Embryonic facial prominence (tissue), 1 donor: Measurements from ENCODE around the gene ARID5B.
"Not testable (repeated sequence)": the region's sequence is repeated elsewhere in the genome, so short reads cannot be mapped to it uniquely, and the experiment has no call there.

Experiments
- DNase-seq: peaks from one replicate; pipeline ENCODE4 v3.0.0-alpha.2; 2016; ENCODE audit errors: extremely low spot score

ARID5B gene

DNA sequence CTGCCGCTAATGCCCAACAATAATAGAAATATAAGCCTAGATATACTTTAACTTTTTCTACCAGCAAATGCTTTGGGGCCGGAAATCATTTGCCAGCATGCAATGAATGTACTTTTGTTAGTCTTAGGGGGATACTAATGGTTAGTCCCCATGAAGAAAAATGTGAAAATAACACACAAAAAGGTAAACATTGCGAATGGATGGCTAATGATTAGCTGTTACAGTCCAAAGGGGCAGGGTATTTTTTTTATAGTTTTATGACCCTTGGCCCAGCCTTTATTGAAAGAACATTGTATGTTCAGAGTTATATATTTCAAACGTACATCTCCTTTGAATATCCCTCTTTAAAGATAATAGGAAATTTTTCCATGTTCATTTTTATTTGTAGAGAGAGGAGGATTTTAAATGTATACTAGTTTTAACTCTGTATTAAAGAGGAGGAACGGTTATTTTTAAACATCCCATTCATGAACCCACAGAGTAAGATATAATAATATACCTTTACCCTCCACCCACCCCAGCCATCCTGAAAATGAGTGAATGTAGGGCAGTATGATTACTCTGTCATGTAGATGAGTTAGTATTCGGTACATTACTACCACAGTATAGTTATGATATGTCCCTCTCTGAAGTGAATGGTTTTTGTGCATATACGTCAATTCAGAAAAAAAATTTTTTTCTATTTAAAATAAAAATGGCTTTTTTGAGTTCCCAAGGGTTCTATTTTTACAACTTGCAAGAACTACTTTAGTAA lies 63.6 kb downstream of the ARID5B start:
- DNase-seq, result no peak

DNA sequence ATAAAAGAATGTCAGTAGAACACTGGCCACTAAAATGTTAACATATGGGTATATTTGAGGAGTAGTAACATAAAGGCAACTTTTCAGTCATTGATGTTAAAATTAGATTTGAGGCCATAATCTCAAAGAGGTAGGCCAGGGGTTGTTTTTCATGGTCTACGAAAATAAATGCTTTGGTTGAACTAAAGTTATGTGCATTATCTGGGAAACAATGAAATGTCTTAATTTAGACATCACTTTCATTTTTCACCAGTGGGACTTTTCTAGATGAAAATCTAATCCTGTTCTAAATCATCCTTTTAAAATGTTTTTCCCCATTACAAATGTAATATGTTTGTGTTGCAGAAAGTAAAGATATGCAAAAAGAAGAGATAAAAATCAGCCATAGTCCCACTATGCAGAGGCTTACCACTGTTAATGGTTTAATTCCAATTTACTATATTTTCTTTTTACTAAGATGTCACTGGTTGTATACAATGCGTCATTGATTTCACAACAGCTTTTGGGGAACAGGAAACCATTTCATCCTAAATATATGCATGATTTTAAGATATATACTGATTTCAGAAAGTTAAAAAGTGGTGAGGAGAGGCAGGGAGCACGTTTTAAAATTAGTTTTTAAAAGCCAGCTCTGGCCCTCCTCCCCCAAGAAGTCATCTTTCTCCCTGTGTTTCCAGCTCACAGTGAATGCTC lies 64.3 kb downstream of the ARID5B start:
- DNase-seq, result no peak

DNA sequence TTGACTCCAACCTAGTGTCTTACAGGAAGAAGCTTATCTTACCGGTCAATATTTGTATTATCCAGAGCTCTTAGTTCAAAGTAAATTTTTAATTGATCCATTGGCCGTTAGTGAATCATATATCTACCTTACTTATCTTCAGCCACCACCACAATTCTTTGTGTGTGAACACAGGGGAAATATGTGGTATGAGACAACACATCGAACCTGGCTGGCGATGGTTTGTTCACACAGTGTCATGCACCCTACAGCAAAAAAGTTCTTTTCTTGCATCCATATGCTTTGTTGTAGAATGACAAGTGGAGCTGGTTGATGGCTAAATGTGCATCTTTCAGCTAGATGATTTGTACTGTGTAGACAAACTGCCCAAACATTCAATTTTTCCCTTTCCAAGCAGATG lies 65.8 kb downstream of the ARID5B start:
- DNase-seq, result no peak

DNA sequence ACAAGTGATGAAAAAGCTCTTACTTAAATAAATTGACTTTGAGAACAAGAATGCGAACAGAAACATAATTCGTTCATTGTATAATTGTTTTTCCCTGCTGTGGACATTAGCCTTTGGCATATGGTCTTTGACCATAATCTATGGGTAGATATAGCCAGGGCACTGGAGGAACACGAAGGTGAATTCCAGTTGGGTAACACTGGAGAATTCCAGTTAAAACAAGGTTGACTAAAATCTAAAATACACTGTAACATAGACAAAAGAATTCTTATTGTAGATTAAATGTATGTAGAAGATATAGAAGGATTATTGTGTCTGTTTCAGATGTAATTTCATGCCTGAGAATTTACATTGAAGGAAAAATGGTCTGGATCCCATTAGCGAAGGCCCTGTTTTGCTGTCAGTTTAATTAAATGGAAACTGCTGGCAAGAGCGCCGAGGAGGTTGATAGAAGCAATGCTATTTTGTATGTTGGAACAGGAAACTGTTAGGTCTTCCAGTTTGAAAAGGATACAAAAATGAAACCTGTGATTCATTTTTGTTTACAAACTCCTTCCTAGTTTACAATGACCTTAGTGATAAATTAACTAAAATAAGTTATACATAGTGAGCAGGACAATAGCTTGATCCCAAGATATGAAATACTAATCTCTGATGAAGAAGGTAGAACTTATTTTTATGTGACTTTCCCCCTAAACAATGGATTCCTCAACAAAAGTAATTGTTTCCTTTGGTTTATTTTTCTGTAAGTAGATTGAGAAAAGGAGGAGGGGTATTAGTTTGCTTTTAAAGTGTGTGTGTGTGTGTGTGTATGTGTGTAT lies 68.9 kb downstream of the ARID5B start:
- no peak for DNase-seq

DNA sequence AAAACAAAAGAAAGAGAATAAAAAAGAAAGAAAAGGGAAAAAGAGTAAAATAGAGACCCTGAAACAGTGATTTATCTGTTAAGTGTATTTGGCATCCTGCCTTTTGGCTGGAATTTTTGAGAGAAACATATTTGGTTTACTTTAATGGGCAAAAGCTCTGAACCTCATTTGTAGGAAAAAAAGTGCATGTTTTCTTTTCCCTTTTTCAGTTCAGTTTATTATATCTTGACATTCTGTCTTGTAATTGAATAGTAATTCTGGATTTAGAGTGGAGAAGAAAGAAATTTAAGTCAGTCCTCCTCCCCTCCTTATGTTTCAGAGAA lies 69.5 kb downstream of the ARID5B start:
- no peak for DNase-seq

DNA sequence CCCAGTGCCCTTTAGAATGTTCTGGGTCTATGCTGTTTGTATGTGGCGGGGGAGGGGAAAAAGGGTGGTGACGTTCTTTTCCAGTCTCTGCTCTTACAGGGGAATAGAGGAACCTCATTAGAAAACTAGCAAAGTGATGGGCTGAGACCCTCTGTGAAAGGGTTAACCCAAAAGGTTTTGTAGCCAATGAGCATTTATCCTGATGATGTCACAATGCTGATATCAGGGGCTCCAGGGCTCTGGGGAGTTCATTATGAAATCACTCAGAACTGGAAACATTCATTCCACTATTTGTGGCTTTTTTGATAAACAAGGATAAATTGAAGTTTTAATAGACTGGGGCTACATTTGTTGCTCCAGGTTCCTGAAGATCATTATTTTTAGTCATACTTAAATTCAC lies 71.7 kb downstream of the ARID5B start:
- DNase-seq, result no peak

DNA sequence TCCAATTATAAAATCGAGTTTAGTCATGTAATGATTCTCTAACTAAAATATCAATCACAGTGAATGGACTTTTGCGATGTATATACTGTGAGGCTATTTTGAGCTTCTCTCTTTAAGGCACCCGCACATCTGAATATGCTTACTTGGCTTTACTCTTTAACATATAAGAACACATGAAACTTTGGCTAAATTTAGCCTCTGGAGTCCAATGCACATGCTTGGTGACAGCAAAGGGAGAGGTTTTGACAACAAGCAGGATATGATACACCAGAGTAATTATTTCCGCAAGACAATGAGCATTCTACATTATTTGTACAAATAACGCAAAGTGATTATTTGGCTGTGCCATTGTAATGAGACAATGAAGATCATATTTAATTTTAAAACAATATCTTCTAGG lies 72.4 kb downstream of the ARID5B start:
- DNase-seq, result no peak

DNA sequence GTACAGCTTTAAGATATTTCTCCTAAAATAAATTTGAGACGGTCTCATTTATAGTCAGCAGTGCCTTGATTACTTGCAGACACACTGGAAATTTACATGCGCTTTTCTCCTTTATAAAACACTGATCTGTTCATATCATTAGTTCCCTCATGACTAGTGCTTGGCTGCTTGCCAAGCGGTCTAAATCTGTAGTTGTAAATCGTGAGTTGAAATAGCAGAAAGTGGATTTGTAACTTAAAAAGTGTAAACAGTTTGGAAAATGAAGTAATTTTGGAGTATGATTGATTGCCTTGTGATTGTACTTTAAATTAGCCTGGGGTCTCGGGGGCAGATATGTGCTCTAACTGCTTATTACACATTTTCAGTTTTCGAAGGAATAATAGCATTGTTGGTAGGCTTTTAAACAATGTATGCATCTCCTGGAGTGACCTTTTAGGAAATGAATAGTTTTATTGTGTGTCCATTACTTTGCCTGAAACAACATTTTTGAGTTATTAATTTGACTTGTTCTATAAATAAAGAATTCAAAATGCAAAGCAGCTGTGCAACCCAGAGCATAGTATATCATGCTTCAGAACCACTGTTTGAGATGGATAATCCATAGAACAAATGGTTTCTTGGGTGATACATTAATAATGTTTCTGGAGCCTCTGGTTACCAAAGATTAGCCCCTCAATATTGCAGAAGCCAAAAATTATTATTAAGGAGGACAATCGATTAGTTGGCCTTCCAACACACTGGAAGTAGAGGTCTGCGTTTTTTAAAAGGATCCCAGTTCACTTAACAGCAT lies 73.3 kb downstream of the ARID5B start:
- DNase-seq, result peak; percentile 65

DNA sequence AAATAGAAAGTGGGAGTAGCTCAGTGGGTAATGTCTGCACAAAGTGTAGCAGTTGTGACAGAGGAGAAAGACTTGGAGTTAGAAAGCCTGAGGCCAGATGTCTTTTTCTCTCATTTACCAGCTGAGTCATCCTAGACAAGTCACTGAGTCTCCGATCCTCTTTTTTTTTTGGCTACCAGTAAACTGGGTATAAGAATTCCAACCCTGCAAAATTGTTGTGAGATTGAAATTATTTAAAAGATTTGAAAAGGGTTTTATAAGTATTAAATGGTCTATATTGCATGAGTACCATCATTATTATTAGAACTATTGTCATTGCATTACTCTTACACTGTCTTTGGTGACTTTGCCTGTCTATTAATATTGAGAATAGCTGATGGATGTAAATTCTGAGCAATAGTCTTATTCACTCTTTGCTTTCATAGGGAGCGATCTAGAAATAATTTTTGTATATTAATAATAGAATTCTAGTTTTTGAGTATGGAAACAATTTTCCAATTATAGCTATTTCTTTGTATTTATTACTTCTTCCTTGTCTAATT lies 74.0 kb downstream of the ARID5B start:
- DNase-seq, result no peak

DNA sequence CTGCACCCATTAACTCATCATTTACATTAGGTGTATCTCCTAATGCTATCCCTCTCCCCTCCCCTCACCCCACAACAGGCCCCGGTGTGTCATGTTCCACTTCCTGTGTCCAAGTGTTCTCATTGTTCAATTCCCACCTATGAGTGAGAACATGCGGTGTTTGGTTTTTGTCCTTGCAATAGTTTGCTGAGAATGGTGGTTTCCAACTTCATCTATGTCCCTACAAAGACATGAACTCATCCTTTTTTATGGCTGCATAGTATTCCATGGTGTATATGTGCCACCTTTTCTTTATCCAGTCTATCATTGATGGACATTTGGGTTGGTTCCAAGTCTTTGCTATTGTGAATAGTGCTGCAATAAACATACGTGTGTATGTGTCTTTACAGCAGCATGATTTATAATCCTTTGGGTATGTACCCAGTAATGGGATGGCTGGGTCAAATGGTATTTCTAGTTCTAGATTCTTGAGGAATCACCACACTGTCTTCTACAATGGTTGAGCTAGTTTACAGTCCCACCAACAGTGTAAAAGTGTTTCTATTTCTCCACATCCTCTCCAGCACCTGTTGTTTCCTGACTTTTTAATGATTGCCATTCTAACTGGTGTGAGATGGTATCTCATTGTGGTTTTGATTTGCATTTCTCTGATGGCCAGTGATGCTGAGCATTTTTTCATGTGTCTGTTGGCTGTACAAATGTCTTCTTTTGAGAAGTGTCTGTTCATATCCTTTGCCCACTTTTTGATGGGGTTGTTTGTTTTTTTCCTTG lies 75.6 kb downstream of the ARID5B start:
- DNase-seq, result not testable (repeated sequence)

DNA sequence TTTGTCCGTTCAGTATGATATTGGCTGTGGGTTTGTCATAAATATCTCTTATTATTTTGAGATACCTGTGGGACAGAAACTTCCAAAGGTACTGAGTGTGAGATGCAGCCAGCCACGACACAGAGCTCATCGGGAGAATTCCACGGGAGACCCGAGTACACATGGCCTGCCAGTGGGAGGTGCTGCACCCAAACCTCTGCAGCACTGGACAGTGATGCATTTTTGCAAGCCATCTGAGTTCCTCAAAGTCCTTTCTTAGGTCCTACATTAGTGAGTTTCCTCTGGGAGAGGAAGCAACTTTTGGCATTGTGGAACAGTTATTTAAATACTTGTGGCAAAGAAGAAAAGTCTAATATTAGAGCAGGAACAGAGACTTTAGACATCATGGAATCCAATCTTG lies 77.5 kb downstream of the ARID5B start:
- no peak for DNase-seq

DNA sequence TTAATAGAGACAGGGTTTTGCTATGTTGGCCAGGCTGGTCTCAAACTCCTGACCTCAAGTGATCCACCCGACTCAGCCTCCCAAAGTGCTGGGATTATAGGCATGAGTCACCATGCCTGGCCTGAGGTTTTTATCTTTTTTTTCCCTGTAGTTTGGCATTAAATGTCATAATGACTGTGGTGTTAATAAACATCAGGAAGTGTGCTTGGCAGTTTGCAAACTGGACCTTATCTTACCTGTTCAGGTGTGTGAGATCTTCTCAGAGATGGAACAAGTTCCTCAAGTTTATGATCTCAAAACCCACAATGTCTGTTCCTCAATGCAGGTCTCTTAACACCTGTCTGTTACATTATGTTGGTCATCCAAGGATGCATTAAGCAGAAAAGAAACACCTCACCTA lies 80.0 kb downstream of the ARID5B start:
- DNase-seq, result no peak

DNA sequence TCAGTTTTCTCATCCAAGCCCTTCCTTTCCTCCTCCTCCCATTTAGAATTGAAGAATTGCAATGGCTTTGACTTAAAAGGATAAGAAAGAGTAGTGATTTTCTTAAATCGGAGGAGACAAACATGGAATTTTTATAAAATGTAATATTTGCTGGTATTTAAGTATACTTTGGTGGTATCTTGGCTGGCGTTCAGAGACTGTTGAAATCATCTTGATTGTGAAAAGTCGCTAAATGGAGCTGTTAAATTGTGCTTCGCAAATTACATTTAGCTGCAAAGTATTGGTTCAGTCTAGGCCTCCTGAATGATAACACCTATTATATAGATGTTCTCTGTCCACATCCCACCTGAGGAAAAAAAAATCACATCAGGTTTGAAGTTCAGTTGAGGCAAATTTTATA lies 81.8 kb downstream of the ARID5B start:
- no peak for DNase-seq

DNA sequence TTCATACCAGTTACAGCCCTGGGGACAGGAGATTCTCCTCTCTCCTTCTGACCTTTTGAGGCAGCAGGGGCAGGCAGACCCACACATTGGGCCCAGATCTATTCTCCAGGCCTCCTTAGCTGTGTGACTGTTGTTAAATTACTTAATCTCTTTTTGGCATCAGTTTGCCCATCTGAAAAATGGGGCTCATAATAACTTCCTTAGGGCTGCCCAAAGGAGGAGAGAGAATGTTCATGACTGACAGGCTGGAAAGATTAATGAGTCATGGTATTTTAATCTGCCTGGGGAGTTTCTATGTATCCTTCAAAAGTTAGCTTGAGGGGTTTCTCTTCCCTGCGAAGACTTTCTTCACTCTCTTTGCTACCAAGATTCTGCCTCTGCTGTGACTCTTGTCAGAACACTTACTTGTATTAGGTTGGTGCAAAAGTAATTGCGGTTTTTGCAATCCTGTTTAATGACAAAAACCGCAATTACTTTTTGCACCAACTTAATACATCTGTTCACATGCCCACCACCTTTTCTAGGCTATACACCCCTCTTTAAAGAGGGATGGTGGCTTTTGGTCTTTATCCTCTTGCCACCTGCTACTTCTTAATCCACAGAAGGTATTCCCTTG lies 83.4 kb downstream of the ARID5B start:
- no peak for DNase-seq

DNA sequence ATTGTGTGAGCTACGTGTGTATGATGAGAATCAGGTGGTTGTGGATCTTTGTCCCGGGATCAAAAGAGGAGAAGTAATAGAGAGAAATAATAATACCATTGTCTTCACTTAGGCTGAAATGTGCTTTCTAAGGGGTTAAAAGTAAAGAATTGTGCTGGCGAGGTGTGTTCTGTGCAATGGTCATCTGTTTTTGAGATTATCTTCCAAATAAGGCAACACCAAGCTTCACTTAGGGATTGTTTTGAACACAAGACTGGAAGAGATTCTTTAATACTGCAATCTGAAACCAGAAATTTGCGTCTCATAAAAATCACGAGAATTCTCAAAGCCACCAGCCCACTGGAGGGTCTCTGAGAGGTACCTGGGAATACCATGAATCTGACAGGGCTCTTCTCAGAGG lies 84.2 kb downstream of the ARID5B start:
- no peak for DNase-seq

DNA sequence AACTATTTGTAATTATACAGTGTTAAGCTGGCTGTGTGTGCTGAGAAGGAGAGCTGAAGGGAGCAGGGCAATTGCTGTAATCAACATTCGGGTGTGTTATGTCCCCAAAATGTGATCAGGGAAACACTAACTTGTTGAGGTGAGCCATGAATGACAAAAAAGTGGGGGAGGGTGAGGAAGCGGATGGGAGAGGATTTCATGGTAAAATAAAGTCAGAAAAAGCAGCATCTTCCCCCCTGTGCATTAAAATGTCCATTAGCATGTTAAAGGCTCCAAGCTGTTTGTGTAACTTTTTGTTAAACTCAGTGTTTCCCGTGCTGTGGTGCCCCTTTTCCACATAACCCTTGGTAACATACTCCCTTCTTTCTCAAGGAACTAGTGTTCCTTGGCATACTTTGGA lies 84.9 kb downstream of the ARID5B start:
- DNase-seq, result no peak

DNA sequence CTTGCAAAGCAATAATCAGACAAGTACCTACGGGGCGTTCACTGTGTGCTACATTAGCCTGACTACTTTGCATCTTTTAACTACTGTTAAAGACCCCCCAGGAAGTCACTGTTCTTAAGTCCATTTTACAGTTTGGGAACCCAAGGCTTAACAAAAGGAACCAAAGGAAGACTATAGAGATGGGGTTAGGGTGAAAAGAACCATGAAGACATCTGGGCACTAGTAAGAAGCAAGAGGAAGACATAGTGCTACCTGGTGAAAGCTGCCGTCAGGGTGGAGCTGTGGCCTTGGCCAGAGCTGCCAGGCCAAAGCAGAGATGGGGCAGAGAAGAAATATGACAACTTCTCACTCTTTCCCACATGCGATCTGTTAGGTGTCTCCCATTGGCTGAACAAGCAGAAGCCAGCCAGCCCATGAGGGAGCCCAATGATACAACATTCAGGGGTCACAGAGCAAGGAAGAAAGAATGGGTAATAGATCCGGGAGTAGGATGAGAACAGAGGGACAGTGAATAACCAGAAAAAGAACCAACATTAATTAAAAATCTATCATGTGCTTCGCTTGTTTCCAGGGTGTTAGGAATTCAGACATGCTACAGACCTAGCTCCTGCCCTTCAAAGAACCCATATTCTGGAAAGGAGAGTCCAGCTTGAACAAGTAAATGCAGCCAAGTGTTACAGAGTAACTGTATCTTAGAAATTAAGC lies 85.4 kb downstream of the ARID5B start:
- DNase-seq, result no peak

DNA sequence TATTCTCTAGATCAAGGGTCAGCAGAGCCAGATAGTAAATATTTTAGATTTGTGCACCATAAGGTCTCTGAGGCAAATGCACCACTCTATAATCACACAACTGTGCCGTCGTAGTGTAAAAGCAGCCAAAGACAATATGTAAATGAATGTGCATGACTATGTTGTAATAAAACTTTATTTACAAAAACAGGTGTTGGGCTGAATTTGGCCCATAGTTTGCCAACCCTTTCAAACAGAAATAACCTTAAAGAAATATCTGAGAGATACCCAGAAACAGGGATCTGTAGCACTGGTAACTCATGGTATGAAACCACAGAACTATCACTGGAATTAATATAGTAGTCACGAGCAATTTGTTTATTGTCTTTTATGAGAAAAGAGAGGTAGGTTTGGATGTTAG lies 86.0 kb downstream of the ARID5B start:
- DNase-seq, result no peak

DNA sequence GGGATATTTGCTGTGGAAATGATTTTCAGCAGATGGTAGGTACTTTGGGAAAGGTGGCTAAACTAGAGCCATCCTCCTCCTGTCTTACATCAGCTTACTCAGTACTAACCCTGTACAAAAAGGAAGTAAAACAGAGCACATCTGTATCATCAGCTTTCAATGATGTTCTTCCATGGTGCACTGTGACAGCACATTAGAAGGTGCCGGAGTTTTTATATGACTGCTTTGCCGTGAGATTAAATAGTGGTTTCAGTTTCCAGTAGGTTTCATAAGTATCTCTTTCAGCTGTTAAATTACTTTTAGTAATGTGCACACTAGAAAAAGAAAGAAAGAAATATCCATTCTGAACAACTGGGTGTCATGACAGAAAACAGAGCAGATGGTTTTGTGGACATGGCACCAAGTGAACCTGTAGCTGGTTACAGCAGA lies 86.5 kb downstream of the ARID5B start:
- no peak for DNase-seq
